ENCODE data around the gene KIAA1217.
A peak's percentile ranks its signal among the peaks of the same experiment; 100 is the strongest.

The KIAA1217 gene

DNA sequence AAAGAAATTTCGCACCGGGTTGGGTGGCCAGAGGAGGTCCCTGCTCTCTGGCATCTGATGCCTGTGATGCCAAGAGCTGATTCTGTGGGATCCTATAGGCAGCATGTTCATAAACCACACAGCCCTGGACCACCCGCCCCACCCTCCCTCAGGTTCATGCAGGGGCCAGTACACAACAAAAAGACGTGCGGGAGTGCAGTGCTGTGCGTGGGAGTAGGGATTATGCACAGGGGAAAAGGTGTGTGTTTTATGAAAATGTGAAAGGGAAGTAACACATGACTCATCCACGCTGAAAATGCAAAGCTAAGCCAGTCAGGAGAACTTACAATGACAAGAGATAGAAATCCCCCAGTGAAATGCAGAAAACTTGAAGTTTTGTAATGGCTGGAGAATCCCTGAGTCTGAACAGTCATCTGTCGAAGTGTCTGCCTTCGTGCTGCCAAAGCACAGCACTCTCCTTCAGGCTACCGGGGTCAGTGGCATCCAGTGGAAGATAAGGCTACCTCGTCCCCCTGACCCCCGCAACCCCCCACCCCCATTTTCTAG is 1.1 kb downstream of the KIAA1217 start:
- DNase-seq (ENCODE audit: low read depth in 2 of 2), result peak in 1 of 2 experiments; percentile 29

DNA sequence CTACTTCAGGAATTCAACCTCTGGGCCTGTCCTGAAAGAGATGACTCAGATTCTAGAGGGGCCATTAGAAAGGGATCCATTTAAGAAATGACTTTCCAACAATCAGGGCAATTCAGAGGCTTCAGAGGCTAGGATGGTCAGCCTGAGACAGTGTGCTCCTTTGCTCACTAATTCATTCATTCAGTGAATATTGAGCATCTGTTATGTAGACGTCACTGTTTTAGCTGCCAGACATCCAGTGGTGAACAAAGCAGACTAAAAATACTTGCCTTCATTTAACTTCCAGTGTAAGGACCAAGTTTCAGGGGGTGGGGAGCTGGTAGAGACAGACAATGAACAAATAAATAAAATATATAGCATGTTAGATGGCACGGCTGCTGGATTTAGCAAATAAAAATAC is 1.6 kb downstream of the KIAA1217 start:
- no peak for DNase-seq (ENCODE audit: low read depth in 2 of 2)

DNA sequence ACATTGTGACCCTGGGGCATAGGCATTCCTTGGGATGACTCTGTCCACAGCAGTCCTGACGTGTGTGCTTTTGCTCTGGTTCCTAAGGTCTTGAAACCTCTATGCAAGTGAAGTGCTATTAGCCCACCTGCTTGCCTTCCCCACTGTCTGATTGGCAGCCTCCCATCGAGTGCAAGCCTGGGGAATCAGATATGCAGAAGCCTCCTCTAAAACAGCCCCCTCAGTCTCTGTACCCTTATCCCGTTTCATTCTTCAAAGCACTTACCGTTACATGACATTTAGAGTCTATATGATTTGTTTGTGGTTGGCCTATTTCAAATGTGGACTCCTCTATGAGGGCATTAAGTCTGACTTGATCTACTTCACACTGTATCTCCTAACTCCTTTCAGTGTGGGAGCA is 4.3 kb downstream of the KIAA1217 start:
- DNase-seq (ENCODE audit: low read depth in 2 of 2), result no peak

DNA sequence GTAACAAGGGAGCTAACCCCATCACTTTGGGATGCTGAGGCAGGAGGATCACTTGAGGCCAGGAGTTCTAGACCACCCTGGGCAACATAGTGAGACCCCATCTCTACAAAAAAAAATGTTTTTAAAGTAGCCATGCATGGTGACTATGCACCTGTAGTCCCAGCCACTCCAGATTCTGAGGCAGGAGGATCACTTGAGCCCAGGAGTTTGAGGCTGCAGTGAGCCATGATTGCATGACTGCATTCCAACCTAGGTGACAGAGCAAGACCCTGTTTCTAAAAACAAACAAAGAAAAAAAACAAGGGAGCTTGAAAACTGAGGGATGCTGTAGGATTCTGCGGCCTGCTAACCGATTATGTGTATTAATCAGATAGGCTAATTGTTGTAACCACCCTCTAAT is 4.9 kb downstream of the KIAA1217 start:
- DNase-seq (ENCODE audit: low read depth in 2 of 2), result no peak

DNA sequence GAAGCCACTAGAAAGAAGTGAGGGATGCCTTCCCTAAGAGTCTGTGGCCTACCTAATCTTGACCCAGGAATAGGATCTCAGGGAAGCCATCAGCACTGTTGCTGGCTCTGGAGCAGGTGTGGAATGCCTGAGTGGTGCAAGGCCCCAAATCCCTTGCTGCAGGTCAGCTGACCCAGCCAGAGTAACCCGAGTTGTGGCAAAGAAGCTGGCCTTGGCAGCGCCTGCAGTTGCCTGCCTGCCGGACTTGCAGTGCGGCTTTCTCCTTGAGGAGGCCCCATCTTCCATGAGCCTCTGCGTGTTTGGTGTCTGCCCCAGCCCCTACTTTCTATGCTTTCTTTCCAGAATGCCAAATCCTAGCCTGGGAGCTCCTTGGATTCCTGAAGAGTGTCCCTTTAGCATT is 5.8 kb downstream of the KIAA1217 start:
- DNase-seq (ENCODE audit: low read depth in 2 of 2), result no peak

DNA sequence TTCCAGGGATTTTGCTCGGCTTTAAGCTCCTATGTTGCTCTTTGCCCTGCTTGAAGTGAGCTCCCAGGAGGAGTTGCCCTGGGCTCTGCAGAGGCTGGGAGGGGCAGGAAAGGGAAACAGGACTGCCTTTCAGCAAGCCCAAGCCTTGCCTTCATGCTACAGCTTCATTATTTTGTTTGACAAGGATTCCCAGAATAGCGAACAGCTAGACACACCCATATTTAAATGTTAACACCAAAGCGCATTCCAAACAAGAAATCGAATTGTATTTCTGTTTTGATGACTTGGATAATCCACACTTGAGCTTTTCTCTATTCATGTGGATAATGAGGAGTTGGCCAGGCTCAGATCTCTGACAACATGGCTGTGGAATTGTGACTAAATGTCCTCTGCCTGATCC is 6.3 kb downstream of the KIAA1217 start:
- DNase-seq (ENCODE audit: low read depth in 2 of 2), result no peak

DNA sequence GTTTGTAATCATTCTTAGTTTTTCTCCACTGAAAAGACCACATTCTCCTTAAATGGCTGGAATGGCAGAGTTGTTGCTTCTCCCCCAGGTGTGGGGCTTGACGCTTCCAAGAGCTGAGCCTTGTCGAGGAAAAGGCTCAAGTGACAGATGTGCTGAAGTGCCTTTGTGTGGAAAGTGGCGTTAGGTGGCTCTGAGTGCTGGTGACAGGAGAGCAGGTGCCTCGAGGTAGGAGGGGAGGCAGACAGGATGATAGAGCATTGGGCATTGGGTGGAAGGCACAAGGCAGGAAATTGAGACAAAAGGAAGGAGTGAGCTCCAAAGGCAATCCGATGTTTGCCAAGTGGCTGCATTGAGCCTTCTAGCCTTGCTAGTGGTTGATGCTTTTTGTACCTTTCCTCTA is 6.7 kb downstream of the KIAA1217 start:
- DNase-seq (ENCODE audit: low read depth in 2 of 2), result no peak

DNA sequence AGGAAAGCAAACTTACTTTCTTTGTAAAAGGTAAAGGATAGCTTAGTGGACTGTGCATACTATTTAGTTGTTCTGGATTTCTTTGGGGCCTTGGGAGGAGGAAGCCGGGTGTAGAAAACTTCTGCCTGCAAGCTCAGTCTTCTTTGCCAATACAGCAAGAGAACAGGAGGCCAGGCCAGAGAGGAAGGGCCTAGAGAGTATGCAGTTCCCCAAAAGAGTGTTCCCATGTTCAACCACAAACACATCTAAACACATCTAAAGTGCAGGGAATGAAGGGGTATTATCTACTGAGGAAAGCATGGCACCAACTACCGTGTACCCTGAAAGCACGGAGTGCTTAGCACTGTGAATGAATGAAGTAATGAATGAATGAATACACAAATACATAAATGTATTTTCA is 11.0 kb downstream of the KIAA1217 start:
- DNase-seq (ENCODE audit: low read depth in 2 of 2), result no peak

DNA sequence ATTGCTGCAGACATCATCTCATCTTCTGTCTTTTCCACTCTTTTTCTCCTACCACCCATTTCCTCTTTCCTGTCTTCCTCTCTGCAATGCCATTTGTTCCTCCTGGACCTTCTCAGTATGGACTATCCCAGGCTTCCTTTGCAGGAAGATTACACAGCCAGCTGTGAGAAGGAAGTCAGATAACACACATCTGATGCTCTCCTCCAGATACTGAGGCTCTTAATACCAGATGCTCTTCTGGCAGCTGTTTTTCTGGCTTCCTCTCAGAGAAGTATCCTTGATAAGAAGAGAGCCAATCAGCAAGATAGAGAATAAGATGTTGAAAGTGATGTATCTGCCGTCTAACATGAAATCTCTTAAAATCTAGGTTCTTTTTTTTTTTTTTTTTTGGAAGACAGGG is 14.4 kb downstream of the KIAA1217 start:
- DNase-seq (ENCODE audit: low read depth in 2 of 2), result no peak

DNA sequence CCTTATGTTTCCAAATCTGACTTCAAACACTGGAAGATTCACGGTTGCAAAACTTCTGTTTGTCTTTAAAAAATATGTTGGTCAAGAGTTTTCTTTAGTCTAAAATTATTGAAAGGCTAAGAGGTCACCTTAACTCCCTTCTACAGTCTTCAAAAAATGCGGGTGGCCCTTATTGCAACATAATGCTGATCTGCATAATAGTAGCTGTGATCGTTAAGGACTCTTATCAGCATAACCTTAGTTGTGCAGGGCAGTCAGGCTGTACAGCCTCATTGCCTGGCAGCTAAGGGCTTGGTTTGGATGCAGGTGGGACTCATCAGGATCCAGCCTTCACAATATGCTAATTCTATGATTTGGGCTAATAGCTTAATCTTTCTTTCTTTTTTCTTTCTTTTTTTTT is 15.0 kb downstream of the KIAA1217 start:
- DNase-seq (ENCODE audit: low read depth in 2 of 2), result no peak

DNA sequence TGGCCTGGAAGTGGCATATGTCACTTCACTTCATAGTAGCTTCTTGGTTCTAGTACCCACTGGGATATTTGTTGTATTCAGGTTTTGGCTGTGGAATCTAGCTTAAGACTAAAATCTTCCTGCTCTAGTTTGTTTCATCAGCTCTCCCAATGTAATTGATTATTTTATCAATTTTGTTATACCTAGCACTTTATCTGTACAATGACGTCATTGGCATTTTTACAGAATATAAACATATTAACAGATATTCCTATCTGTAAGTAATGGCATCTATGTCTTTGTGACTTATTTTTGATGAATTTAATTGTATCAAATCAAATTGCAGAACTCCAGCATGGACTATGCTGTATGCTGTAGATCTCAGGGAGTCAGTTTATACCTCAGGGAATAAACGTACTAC is 19.7 kb downstream of the KIAA1217 start:
- DNase-seq (ENCODE audit: low read depth in 2 of 2), result no peak

DNA sequence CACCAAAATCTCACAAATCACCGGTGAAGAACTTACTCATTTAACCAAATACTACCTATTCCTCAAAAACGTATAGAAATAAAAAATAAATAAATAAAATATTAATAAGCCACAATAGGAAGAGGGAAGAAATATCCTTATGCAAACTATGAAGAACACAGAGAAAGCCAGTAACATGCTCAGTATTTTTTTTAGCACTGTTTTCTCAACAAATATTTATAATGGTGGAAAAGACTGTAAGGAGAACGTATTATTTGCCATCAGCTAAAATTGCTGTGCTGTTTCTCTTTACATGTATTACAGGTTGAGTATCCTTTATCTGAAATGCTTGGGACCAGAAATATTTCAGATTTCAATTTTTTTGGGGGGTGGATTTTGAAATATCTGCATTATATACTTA is 21.0 kb downstream of the KIAA1217 start:
- DNase-seq (ENCODE audit: low read depth in 2 of 2), result no peak

DNA sequence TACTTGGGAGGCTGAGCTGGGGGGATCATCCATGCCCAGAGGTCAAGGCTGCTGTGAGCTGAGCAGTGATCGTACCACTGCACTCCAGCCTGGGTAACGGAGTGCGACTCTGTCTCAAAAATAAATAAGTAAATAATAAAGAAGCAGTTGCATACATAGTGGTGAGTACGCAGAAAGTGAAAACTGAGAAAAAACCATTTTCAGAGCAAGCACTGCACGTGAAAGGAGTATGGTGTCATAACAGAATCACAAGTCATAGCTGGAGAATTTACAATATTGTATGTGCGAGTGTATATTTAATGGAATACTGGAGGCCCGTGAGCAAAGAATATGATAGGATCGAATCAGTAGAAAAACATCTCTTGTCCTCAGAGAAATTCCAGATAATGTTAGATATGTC is 22.3 kb downstream of the KIAA1217 start:
- no peak for DNase-seq (ENCODE audit: low read depth in 2 of 2)

DNA sequence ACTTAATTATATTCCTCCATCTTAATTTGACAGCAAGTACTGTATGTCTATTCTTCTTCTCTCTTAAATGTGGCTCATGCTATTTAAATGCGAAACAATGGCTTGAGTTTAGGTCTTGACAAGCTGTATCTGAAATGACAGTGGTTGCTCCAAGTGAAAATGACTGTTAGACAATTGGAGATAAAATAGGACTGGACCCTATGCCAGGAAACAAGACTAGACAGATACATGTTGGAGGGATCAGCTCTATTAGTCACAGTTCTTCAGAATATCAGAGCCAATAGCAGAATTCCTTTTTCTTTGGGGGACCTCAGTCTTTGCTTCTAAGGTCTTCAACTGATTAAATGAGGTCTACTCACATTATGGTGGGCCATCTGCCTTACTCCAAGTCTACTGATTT is 25.8 kb downstream of the KIAA1217 start:
- DNase-seq (ENCODE audit: low read depth in 2 of 2), result no peak

DNA sequence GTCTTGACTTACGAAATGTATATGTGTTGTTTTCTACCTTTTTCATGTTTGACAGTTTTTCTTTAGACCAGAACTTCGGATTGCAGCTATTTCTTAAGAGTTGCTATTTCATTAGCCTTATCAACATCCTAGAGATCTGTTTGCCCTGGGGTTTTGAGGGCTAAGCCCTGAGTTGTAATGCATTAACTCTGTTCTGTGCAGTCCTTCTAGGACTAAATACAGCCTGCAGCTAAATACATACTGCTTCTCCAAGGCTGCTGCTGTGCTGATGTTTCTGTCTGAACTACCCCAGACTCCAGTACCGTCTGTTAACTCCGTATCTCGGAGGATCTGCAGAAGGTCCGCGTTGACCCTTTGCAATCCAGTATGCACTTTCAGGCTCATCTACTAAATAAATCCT is 26.5 kb downstream of the KIAA1217 start:
- no peak for DNase-seq (ENCODE audit: low read depth in 2 of 2)

DNA sequence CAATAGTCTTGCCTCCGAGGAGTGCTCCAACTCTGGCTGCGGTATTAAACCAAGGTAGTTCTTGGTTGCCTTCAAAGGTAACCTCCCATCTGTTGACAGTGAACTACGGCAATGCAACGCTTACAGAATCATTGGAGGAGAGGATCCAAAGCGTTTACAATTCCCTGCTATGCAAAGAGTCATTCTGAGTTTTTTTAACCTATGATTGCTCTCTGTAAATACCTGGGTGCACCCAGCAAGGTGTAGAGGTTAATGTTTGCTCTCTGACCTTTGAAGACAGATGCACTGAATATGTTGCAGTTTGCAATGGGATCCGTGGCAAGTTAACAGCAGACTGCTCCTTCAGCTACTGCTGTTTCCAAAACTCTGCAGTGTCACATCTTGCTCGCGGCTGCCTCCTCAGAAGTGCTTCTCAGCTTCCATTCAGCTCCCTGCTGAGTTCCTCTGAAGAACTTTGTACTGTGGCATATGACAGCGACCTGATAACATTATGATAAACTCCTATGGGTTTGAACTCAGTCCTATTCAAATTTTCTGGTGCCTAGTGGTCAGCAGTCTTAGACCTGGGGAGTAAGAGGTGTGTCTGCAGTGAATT is 29.0 kb downstream of the KIAA1217 start:
- DNase-seq (ENCODE audit: low read depth in 2 of 2), result no peak

DNA sequence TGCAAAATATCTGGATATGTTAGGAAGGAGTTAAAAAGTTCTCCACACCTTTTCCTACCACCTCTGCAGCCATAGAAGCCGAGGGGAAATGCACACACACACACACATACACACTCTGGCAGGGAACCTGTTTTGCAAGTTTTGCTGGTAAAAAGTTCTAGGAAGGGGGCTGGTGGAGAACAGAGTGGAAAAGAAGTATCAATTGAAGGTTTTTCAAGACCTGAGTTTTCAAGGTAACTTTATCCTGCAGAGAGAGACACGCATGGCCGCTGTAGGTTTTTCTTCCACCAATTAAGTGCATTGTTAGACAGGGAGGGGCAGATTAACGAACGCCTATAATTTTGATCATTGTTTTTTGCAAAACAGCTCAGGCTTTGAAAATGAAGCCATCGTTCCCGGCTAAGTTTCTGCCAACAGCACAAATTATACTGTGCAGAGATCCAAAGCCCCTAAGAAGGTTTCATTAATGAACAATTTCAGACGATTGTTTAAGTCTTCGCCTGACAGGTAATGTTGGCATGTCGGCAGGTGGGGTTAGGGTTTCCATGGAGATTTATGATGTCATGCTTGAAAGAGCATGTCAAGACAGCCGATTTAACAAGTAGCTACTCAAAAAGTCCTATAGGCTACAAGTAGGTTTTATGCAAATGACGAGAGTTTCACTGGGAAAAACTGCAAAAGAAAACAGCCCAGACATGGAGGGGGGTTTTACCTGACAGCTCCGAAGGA is 29.7 kb downstream of the KIAA1217 start:
- no peak for DNase-seq (ENCODE audit: low read depth in 2 of 2)

DNA sequence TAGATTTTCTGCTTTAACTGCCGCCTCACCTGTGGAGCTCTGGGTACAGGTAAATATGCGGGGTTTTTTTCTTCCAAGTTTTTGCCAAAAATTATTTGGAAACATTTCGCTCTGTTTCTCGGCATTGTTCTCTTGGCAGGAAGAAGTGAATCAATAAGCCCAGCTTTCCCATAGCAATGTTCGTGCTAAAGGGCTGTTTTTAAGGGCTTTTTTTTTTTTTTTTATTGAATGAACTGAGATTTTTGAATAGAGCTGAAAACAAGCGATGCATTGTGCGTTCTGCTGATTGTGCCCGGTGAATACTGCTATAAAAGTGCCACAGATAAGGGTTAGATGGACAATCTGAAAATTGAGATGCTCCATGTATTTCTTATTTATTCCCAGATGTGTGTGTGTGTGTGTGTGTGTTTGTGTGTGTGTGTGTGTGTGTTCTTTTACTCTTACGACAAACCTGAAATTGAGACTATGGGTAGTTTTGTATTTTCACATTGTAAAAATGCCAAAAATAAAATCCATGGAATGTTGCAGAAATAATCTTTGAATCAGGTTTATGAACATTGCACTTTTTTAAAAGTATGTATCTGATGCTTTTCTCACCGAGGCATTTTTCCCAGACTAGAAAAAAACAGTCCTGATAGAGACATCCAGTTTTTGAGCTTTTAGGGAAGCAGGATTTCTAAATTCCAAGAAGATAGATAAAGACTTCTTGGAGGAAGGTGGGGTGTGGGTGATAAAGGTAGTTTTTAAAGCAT is 30.5 kb downstream of the KIAA1217 start:
- no peak for DNase-seq (ENCODE audit: low read depth in 2 of 2)

DNA sequence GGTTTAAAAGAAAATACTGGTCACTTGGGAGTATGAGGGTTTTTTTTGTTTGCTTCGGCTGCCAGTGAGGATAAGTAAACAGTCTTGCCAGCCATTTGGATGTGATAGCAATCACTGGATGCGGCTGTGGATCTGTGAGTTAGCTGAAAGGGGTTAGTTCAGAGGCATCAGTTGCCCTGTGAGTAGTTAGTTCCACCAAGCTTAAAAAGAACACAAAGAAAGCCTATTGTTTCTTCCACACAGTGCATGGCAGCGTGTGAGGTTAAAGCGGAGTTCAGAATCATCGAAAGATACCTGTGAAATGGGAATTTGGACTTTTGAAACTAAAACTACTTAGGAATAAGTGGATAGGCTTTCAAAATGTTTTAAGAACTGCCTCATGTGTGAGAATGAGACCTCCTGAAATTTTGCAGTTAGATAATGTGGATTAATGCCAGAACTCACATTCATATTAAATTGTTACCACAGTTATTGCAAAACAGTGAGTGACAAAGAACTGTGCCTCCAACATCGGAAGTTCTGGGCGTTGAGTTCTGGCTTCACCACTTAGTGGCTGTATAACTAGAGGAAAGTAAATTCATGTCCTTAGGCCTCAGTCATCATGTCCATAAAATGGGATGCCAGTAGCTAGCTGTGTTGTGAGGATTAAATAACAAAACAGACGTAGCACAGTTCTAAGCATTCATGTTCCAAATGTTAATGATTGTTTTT is 31.3 kb downstream of the KIAA1217 start:
- DNase-seq (ENCODE audit: low read depth in 2 of 2), result peak; percentile 14 to 21

DNA sequence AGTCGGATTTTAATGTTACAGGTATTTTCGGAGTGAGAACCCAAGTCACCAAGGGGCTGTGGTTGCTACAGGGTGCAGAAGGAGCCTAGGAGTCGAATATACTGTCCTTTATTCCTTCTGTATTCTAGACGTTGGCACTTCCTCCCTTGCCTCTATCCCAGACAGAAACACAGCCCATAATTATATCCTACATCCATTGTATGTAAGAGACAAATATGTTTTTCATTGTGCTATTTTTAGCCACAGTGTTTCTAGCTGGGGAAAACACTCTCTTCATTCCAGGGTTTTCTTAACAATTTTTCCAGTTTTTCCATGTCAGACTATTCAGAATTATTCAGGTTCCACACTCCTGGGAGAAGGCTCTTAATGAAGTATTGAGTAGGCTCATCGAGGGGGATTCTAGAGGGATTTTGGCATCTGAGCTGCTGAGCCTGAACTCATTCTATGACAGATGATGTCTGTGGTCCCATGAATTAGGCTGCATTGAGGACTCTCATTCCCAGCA is 32.6 kb downstream of the KIAA1217 start:
- no peak for DNase-seq (ENCODE audit: low read depth in 2 of 2)

DNA sequence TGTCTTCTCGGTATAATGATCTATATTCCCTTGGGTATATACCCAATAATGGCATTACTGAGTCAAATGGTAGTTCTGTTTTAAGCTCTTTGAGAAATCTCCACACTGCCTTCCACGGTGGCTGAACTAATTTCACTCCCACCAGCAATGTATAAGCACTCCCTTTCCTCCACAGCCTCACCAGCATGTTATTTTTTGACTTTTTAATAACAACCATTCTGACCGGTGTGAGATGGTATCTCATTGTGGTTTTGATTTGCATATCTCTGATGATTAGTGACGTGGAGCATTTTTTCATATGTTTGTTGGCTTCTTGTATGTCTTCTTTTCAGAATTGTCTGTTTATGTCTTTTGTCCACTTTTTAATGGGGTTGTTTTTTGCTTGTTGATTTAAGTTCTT is 33.6 kb downstream of the KIAA1217 start:
- DNase-seq (ENCODE audit: low read depth in 2 of 2), result no peak

DNA sequence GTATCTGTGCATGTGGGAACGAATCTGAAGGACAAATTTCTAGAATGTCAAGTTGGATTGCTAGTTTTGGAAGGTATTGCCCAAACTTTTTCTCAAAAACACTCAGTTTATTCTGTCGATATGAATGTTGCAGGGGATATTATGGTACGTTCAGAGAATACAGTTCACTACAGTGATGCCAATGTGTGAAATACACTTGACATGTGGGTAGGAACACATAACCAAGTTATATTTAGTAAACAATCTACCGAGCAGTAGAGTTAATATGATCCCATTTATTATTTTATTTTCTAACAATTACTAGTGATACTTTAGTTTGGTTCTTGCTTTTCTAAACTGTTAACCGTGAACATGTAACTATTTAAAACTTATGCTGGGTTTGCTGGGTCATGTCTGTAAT is 37.4 kb downstream of the KIAA1217 start:
- no peak for DNase-seq (ENCODE audit: low read depth in 2 of 2)

Measured in fibroblast of skin of left biceps (primary cell).